Measurements from ENCODE around the gene PPIF. TPM values are rescaled to one million over a fixed set of nuclear protein-coding genes. Genes with fewer than 3 reads are reported as not detected.

Gene PPIF
- 120 to 153 TPM (median 122 TPM) in 5 replicates for total RNA-seq (2022; extraction: Qiagen RNA extraction)

DNA sequence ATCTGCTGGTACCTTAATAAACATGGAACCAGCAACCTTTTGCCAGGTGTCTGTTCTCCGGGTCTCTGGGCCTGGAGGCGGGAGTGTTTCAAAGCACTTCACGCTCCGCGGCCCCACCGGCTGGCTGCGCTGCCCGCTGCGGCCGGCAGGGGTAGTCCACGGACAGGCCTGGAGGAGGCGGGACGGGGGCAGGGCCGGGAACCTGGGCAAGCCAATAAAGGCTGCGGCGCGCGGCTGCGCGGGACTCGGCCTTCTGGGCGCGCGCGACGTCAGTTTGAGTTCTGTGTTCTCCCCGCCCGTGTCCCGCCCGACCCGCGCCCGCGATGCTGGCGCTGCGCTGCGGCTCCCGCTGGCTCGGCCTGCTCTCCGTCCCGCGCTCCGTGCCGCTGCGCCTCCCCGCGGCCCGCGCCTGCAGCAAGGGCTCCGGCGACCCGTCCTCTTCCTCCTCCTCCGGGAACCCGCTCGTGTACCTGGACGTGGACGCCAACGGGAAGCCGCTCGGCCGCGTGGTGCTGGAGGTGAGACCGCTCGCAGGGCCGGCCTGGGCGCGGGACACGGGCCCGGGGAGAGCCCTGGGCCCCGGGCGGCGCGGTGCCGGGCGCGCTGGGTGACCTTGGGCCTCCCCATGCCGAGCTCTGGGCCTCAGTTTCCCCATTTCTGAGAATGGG lies at the start of gene PPIF:
PPIF (plus strand) TSS at position 244 of the 668 bp plus-strand sequence; CDS start at position 324, 80 bp downstream.

Other genes with a start within 250 kb of the PPIF start
- 2.2 to 3.7 TPM (median 3.3 TPM) in 5 replicates for gene ZCCHC24, start 98.2 kb downstream of the PPIF start, total RNA-seq (2022; extraction: Qiagen RNA extraction)
- 1.6 to 3.6 TPM (median 1.9 TPM) in 5 replicates for gene EIF5AL1, start 165.1 kb downstream of the PPIF start, total RNA-seq (2022; extraction: Qiagen RNA extraction)
- not detected in 5 replicates for gene SFTPA2, start 212.9 kb downstream of the PPIF start, total RNA-seq (2022; extraction: Qiagen RNA extraction)